ENCODE results near the gene KIF14. TPM values are rescaled to one million over a fixed set of nuclear protein-coding genes. Genes with fewer than 3 reads are reported as not detected.

KIF14 gene
- total and polyA plus RNA-seq, 8 donors, result 0.04 to 0.22 (median 0.12) TPM; not detected in 2

GRCh38 chr1:200666309-200666708 is 45.8 kb upstream of the KIF14 start:
- no peak for FAIRE-seq
- Histone ChIP-seq H3K36me3 (peaks cover 0 to 22% (median 0%) of the 10 kb centered on the region in 3 donors), H3K9me3 (no peaks in the 10 kb centered on the region), H3K27me3 (no peaks in the 10 kb centered on the region), H3K27ac (no peak overlapping the region), H3K4me3 (no peak overlapping the region), H3K4me1 (peaks cover 3 to 15% (median 15%) of the 10 kb centered on the region in 3 donors)
- intact Hi-C loops (cut with DNase I), result no loop called here
- no peak for ATAC-seq
- WGBS, 2 donors, result 60 to 65% methylated on average over 8 of the region's 8 CpGs
- no peak for TF ChIP-seq CTCF (IDR thresholded peaks at IDR 0.05)
- no peak for DNase-seq

GRCh38 chr1:200665861-200666260 is 45.3 kb upstream of the KIF14 start:
- intact Hi-C loops (cut with DNase I), result no loop called here
- 30 to 60% methylated on average over 2 of the region's 2 CpGs for WGBS, 2 donors
- Histone ChIP-seq H3K4me3 (no peak overlapping the region), H3K27me3 (no peaks in the 10 kb centered on the region), H3K4me1 (peaks cover 3 to 14% (median 10%) of the 10 kb centered on the region in 3 donors), H3K27ac (no peak overlapping the region), H3K9me3 (no peaks in the 10 kb centered on the region), H3K36me3 (peaks cover 0 to 22% (median 0%) of the 10 kb centered on the region in 3 donors)
- no peak for TF ChIP-seq CTCF (IDR thresholded peaks at IDR 0.05)
- no peak for DNase-seq
- no peak for ATAC-seq
- FAIRE-seq, result no peak

GRCh38 chr1:200660719-200661118 is 40.2 kb upstream of the KIF14 start:
- Histone ChIP-seq H3K4me1 (peaks cover 0 to 7% (median 0%) of the 10 kb centered on the region in 3 donors), H3K9me3 (no peaks in the 10 kb centered on the region), H3K4me3 (no peak overlapping the region), H3K27ac (no peak overlapping the region), H3K27me3 (no peaks in the 10 kb centered on the region), H3K36me3 (peaks cover 0 to 31% (median 6%) of the 10 kb centered on the region in 3 donors)
- no peak for DNase-seq
- FAIRE-seq, result no peak
- ATAC-seq, result no peak
- WGBS, 2 donors, result 83 to 84% methylated on average over 6 of the region's 6 CpGs
- no peak for TF ChIP-seq CTCF (IDR thresholded peaks at IDR 0.05)
- intact Hi-C loops (cut with DNase I), result no loop called here

- no peak for ATAC-seq
- peaks cover 0 to 7% (median 0%) of the 10 kb centered on the region in 3 donors for H3K4me1 ChIP-seq
- H3K27me3 ChIP-seq, result no peaks in the 10 kb centered on the region
- H3K9me3 ChIP-seq, result no peaks in the 10 kb centered on the region
- H3K4me3 ChIP-seq, result no peak overlapping the region
- WGBS, 2 donors, result 82 to 98% methylated on average over 1 of the region's 1 CpG
- no peak overlapping the region for H3K27ac ChIP-seq
- intact Hi-C loops (cut with DNase I), result no loop called here
- DNase-seq, result no peak
- no peak for TF ChIP-seq CTCF (IDR thresholded peaks at IDR 0.05)
- FAIRE-seq, result no peak
- peaks cover 3 to 31% (median 6%) of the 10 kb centered on the region in 3 donors for H3K36me3 ChIP-seq
Measured at GRCh38 chr1:200659269-200659668, 38.7 kb upstream of the KIF14 start.

GRCh38 chr1:200658037-200658818 is 37.7 kb upstream of the KIF14 start:
- Histone ChIP-seq H3K4me1 (peaks cover 0 to 7% (median 0%) of the 10 kb centered on the region in 3 donors), H3K27me3 (no peaks in the 10 kb centered on the region), H3K27ac (no peak overlapping the region), H3K36me3 (peaks cover 3 to 21% (median 6%) of the 10 kb centered on the region in 3 donors), H3K4me3 (no peak overlapping the region), H3K9me3 (no peaks in the 10 kb centered on the region)
- TF ChIP-seq CTCF (IDR thresholded peaks at IDR 0.05), result no peak
- intact Hi-C loops (cut with DNase I), result no loop called here
- 97% methylated on average over 4 of the region's 4 CpGs for WGBS, 2 donors
- FAIRE-seq, result no peak
- ATAC-seq, result no peak
- no peak for DNase-seq
